HG02571 (cell line): ENCODE data around the gene TSPEAR.
"Not testable (repeated sequence)": the region's sequence is repeated elsewhere in the genome, so short reads cannot be mapped to it uniquely, and the experiment has no call there.

ENCODE experiments used
- ATAC-seq: cut with Tn5 transposase; IDR thresholded peaks from one replicate; pipeline ENCODE4 v1.9.1; 2021; ENCODE audit warnings: mild to moderate bottlenecking, moderate library complexity; ENCODE audit not compliant: unreplicated experiment

The TSPEAR gene

GRCh38 chr21:44575307-44576024, 135.9 kb downstream of the TSPEAR start:
- ATAC-seq, result no peak

- no peak for ATAC-seq
Measured at GRCh38 chr21:44574457-44575306, 136.7 kb downstream of the TSPEAR start.

- ATAC-seq, result not testable (repeated sequence)
Measured at GRCh38 chr21:44573630-44574456, 137.5 kb downstream of the TSPEAR start, which contains the start of gene KRTAP10-4. TSS of gene KRTAP10-4 (plus strand) at chr21:44573729. CDS start at chr21:44573759, 30 bp downstream.

- ATAC-seq, result no peak
Measured at GRCh38 chr21:44572959-44573583, 138.3 kb downstream of the TSPEAR start.

GRCh38 chr21:44571844-44572782, 139.3 kb downstream of the TSPEAR start:
- no peak for ATAC-seq

GRCh38 chr21:44571296-44571695, 140.1 kb downstream of the TSPEAR start:
- ATAC-seq, result no peak

GRCh38 chr21:44569861-44570517, 141.4 kb downstream of the TSPEAR start:
- ATAC-seq, result no peak

- ATAC-seq, result no peak
Measured at GRCh38 chr21:44568667-44569556, 142.5 kb downstream of the TSPEAR start.

- no peak for ATAC-seq
Measured at GRCh38 chr21:44568261-44568660, 143.1 kb downstream of the TSPEAR start.

- ATAC-seq, result no peak
Measured at GRCh38 chr21:44567481-44568171, 143.7 kb downstream of the TSPEAR start.

GRCh38 chr21:44566403-44566802, 145.0 kb downstream of the TSPEAR start:
- ATAC-seq, result no peak

GRCh38 chr21:44564886-44565598, 146.3 kb downstream of the TSPEAR start:
- ATAC-seq, result no peak

GRCh38 chr21:44564099-44564498, 147.3 kb downstream of the TSPEAR start:
- no peak for ATAC-seq

GRCh38 chr21:44558695-44559094, 152.7 kb downstream of the TSPEAR start, which contains the start of gene KRTAP10-3:
TSS of gene KRTAP10-3 (minus strand) at chr21:44558795. CDS start at chr21:44558715, 80 bp downstream.
- ATAC-seq, result no peak

GRCh38 chr21:44558329-44558675, 153.1 kb downstream of the TSPEAR start:
- ATAC-seq, result not testable (repeated sequence)

- ATAC-seq, result no peak
Measured at GRCh38 chr21:44557491-44558328, 153.7 kb downstream of the TSPEAR start.
